ENCODE results near the gene ACACB.

The ACACB gene

DNA sequence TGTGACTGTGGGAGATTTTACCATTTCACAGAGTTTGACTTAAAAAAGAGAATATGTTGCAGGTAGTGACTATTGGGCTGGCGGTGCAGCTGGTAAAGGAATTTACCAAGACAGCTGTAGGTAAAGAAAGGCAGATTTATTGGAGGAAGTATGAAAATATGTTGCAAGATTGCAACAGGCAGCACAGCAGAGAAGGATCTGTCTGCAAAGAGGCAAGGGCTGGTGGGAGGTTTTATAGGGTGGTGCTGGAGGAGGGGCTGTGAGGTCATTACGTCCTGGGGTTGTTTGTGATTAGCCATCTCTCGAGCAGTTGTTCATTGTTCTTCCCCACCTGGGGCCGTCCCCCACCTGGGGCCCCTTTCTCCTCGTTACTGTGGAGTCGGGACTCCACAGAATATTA, 62.1 kb downstream of the ACACB start:
- Histone ChIP-seq H4K20me1 (ENCODE audit: insufficient read depth, low read length) (no peaks in the 10 kb centered on the region), H3K27me3 (ENCODE audit: insufficient read depth, low read length, poor library complexity) (no peaks in the 10 kb centered on the region), H3K9me3 (ENCODE audit: insufficient read depth, low read length, severe bottlenecking) (no peaks in the 10 kb centered on the region), H2AFZ (ENCODE audit: low read depth, low read length) (no peak overlapping the region), H3K4me3 (ENCODE audit: low read depth in 1 of 2, low read length in 2 of 2) (no peak overlapping the region), H3K9ac (ENCODE audit: low read depth, low read length) (no peak overlapping the region), H3K79me2 (ENCODE audit: insufficient read depth, low read length) (no peaks in the 10 kb centered on the region), H3K27ac (ENCODE audit: low read length) (no peak overlapping the region), H3K4me2 (ENCODE audit: insufficient read depth, low read length) (no peak overlapping the region), H3K4me1 (ENCODE audit: insufficient read depth, low read length) (no peaks in the 10 kb centered on the region), H3K36me3 (ENCODE audit: insufficient read depth, low read length) (no peaks in the 10 kb centered on the region)
- TF ChIP-seq, protein P1, sequence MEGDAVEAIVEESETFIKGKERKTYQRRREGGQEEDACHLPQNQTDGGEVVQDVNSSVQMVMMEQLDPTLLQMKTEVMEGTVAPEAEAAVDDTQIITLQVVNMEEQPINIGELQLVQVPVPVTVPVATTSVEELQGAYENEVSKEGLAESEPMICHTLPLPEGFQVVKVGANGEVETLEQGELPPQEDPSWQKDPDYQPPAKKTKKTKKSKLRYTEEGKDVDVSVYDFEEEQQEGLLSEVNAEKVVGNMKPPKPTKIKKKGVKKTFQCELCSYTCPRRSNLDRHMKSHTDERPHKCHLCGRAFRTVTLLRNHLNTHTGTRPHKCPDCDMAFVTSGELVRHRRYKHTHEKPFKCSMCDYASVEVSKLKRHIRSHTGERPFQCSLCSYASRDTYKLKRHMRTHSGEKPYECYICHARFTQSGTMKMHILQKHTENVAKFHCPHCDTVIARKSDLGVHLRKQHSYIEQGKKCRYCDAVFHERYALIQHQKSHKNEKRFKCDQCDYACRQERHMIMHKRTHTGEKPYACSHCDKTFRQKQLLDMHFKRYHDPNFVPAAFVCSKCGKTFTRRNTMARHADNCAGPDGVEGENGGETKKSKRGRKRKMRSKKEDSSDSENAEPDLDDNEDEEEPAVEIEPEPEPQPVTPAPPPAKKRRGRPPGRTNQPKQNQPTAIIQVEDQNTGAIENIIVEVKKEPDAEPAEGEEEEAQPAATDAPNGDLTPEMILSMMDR (IDR thresholded peaks at IDR 0.05; ENCODE audit: borderline replicate concordance, extremely low read depth, low read length, poor library complexity, severe bottlenecking): no peak
- TF ChIP-seq EZH2 (IDR thresholded peaks at IDR 0.05; ENCODE audit: borderline replicate concordance, low read depth, low read length, severe bottlenecking): no peak
- DNase-seq: no peak
- ATAC-seq (ENCODE audit: insufficient read depth, low read depth): no peak

DNA sequence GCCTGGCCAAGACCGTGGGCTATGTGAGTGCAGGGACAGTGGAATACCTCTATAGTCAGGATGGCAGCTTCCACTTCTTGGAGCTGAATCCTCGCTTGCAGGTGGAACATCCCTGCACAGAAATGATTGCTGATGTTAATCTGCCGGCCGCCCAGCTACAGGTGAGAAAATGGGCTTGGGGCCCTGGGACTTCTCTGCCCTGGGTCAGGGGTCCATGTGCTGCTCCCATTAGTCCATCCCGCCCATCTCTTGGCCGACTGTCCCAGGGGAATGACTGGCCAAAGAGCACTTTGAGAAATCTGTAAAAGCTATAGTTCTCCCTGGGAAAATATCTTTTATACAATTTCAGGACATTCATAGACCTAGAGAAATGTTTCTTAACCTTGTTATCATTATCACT, 63.5 kb downstream of the ACACB start:
- no peaks in the 10 kb centered on the region for H3K9me3 ChIP-seq (ENCODE audit: insufficient read depth, low read length, severe bottlenecking)
- H2AFZ ChIP-seq (ENCODE audit: low read depth, low read length): no peak overlapping the region
- no peaks in the 10 kb centered on the region for H3K79me2 ChIP-seq (ENCODE audit: insufficient read depth, low read length)
- H3K9ac ChIP-seq (ENCODE audit: low read depth, low read length): no peak overlapping the region
- no peaks in the 10 kb centered on the region for H3K4me1 ChIP-seq (ENCODE audit: insufficient read depth, low read length)
- ATAC-seq (ENCODE audit: insufficient read depth, low read depth) (no peak), DNase-seq (no peak)
- no peak overlapping the region for H3K27ac ChIP-seq (ENCODE audit: low read length)
- TF ChIP-seq, protein P1 (IDR thresholded peaks at IDR 0.05; ENCODE audit: borderline replicate concordance, extremely low read depth, low read length, poor library complexity, severe bottlenecking): no peak
- TF ChIP-seq EZH2 (IDR thresholded peaks at IDR 0.05; ENCODE audit: borderline replicate concordance, low read depth, low read length, severe bottlenecking): no peak
- no peaks in the 10 kb centered on the region for H3K36me3 ChIP-seq (ENCODE audit: insufficient read depth, low read length)
- H3K4me3 ChIP-seq (ENCODE audit: low read depth in 1 of 2, low read length in 2 of 2): no peak overlapping the region
- H3K27me3 ChIP-seq (ENCODE audit: insufficient read depth, low read length, poor library complexity): no peaks in the 10 kb centered on the region
- no peak overlapping the region for H3K4me2 ChIP-seq (ENCODE audit: insufficient read depth, low read length)
- no peaks in the 10 kb centered on the region for H4K20me1 ChIP-seq (ENCODE audit: insufficient read depth, low read length)

DNA sequence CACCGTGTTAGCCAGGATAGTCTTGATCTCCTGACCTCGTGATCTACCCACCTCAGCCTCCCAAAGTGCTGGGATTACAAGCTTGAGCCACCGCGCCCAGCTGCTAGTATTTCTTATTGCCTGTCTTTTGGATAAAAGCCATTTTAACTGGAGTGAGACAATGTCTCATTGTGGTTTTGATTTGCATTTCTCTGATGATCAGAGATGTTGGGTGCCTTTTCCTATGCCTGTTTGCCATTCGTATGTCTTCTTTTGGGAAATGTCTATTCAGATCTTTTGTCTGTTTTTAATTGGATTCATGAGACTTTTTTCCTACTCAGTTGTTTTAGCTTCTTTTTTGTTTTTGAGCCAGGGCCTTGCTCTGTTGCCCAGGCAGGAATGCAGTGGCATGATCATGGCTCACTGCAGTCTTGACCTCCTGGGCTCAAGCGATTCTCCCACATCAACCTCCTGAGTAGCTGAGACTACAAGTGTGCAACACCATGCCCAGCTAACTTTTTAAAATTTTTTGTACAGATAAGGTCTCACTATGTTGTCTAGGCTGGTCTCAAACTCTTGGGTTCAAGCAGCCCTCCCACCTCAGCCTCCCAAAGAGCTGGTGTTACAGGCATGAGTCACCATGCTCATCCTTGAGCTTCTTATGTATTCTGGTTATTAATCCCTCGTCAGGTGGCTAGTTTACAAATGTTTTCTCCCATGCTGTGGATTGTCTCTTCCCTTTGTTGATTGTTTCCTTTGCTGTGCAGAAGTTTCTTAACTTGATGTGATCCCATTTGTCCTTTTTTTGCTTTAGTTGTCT, 65.9 kb downstream of the ACACB start:
- Histone ChIP-seq H4K20me1 (ENCODE audit: insufficient read depth, low read length) (no peaks in the 10 kb centered on the region), H3K4me2 (ENCODE audit: insufficient read depth, low read length) (no peak overlapping the region), H3K4me1 (ENCODE audit: insufficient read depth, low read length) (no peaks in the 10 kb centered on the region), H2AFZ (ENCODE audit: low read depth, low read length) (no peak overlapping the region), H3K9ac (ENCODE audit: low read depth, low read length) (no peak overlapping the region), H3K79me2 (ENCODE audit: insufficient read depth, low read length) (no peaks in the 10 kb centered on the region), H3K27ac (ENCODE audit: low read length) (no peak overlapping the region), H3K9me3 (ENCODE audit: insufficient read depth, low read length, severe bottlenecking) (no peaks in the 10 kb centered on the region), H3K4me3 (ENCODE audit: low read depth in 1 of 2, low read length in 2 of 2) (no peak overlapping the region), H3K36me3 (ENCODE audit: insufficient read depth, low read length) (no peaks in the 10 kb centered on the region), H3K27me3 (ENCODE audit: insufficient read depth, low read length, poor library complexity) (no peaks in the 10 kb centered on the region)
- no peak for TF ChIP-seq EZH2 (IDR thresholded peaks at IDR 0.05; ENCODE audit: borderline replicate concordance, low read depth, low read length, severe bottlenecking)
- TF ChIP-seq, protein P1 (IDR thresholded peaks at IDR 0.05; ENCODE audit: borderline replicate concordance, extremely low read depth, low read length, poor library complexity, severe bottlenecking): no peak
- DNase-seq: no peak
- ATAC-seq (ENCODE audit: insufficient read depth, low read depth): no peak

All from DND-41 (cell line).